Measurements from ENCODE around the gene PDZRN4.

PDZRN4 gene

DNA sequence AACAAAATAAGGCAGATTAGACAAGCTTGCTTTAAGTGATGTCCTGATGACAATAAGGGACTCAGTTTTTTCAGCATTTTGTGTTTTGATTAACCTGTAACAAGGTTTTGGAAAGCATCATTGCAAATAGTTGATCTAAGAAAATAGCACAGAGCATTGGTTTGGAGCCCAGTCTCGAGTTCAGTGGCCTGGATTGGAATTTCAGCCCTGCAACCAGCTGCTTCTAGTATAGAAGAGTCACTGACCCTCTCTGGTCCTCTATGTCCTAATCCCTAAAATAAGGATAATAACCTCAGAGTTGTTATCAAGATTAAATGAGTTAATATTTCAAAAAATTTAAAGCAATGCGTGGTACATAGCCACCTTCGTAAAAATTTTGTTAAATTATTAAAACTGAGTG is 25.5 kb downstream of the PDZRN4 start:
- TF ChIP-seq, protein P1, sequence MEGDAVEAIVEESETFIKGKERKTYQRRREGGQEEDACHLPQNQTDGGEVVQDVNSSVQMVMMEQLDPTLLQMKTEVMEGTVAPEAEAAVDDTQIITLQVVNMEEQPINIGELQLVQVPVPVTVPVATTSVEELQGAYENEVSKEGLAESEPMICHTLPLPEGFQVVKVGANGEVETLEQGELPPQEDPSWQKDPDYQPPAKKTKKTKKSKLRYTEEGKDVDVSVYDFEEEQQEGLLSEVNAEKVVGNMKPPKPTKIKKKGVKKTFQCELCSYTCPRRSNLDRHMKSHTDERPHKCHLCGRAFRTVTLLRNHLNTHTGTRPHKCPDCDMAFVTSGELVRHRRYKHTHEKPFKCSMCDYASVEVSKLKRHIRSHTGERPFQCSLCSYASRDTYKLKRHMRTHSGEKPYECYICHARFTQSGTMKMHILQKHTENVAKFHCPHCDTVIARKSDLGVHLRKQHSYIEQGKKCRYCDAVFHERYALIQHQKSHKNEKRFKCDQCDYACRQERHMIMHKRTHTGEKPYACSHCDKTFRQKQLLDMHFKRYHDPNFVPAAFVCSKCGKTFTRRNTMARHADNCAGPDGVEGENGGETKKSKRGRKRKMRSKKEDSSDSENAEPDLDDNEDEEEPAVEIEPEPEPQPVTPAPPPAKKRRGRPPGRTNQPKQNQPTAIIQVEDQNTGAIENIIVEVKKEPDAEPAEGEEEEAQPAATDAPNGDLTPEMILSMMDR (IDR thresholded peaks at IDR 0.05; ENCODE audit: low read depth, low read length): no peak
- no peak for DNase-seq (ENCODE audit: extremely low read depth, low read depth)

DNA sequence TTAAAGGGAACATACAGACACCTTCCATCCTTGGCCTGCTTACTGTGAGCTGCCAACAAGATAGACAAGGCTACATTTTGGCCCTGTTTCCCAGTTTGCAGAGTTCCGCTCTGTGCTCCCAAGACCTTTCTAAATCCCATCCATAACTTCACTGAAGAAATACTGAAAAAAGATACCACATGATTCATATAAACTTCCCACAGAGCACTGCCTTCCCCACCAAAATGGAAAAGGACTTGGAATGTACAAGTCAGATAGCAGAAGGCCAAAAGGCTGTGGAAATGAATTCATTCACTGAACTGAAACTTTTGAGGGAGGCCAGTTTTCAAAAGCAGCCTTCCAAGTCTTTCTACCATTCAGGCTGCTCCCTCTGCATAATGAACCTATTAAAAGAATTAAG is 29.6 kb downstream of the PDZRN4 start:
- TF ChIP-seq, protein P1 (IDR thresholded peaks at IDR 0.05; ENCODE audit: low read depth, low read length): no peak
- no peak for DNase-seq (ENCODE audit: extremely low read depth, low read depth)

DNA sequence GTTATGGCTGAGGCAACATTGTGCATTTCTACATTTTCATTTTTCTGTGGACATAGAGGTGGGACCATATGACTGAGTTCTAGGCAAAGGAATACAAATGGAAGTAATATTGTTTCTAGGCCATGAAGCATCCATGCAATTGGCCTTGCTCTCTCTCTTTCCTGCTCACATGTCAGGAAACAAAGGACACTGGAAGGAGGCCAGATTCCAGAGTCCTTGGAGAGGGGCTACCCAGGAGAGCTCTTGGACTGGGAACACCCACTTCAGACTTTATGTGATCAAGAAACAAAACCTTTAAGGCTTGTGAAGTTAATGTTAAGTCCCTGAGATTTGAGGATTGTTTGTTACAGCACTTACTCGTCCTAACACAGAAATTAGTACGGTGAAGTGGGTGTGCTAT is 32.8 kb downstream of the PDZRN4 start:
- DNase-seq (ENCODE audit: extremely low read depth, low read depth): no peak
- TF ChIP-seq, protein P1 (IDR thresholded peaks at IDR 0.05; ENCODE audit: low read depth, low read length): no peak

DNA sequence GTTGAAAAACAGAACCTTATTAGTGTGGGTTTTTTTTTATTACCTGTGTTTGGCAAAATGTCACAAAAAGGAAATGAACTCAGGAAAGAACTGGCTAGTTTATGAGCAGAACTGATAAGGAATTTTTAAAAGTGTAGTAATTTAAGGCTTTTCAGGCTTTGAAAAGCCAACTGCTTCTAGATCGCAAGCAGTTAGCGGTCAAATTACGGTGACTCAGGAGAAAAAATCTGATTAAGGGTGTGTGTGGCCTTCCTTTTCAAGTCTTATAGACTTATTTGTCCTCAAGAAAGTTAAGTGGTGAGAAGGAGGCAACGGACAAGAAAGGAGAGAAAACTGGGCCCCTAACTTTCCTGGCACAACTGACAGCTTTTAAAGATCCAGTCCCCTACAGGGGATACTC is 33.4 kb downstream of the PDZRN4 start:
- TF ChIP-seq, protein P1 (IDR thresholded peaks at IDR 0.05; ENCODE audit: low read depth, low read length): no peak
- no peak for DNase-seq (ENCODE audit: extremely low read depth, low read depth)

DNA sequence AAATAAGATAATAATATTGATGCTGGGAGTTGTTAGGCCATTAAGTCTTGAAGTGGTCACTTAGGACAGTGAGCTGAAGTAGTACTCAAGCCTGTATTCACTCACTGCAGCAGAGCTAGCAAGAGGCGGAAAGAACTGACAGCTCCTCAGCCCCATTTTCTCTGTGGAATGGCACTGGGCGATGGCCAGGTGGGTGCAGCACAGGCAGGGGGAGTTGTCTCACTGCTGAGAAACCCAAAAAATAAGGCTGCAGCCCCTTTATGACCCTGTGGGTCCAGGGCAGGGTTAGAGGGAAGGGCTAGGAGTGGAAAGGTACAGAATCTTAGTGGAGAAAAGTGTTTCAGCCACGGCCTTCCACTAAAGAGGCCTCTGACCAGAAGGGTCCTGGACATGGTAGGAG is 35.5 kb downstream of the PDZRN4 start:
- no peak for DNase-seq (ENCODE audit: extremely low read depth, low read depth)
- TF ChIP-seq, protein P1 (IDR thresholded peaks at IDR 0.05; ENCODE audit: low read depth, low read length): no peak

DNA sequence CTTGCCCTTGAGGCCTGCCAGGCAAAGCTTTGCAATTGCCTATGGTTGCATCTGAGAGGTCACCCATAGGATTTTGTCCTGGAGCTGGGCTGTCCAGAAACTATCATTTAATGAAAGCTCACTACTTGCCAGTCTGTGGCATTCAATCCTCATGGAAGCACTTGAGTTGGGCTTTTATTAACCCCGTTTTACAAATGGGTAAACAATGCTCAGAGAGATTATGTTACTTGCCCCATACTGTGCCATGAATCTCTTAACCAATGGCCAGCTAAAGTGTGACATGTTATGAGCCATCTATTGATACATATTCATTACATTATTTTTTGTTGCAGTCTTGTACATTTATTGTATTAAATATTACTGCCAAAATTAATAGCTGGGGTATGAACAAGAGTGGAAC is 35.9 kb downstream of the PDZRN4 start:
- TF ChIP-seq, protein P1 (IDR thresholded peaks at IDR 0.05; ENCODE audit: low read depth, low read length): no peak
- no peak for DNase-seq (ENCODE audit: extremely low read depth, low read depth)

DNA sequence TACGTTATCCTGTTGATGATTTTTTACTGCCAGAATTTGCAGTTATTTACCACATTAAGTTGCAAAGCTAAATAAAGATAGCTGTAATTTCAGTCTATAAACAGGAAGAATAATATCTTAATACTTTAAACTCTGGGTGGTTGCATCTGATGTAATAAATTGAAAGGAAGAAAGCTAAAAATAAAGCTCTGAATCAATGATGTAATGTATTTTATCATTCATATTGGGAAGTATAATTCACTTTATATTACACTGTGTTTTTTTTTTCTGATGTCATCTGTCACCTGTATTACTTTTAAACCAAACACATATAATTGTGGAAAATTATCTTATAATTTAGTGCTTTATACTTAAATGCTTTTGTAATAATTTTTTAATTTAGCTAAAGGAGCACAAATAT is 37.1 kb downstream of the PDZRN4 start:
- TF ChIP-seq, protein P1 (IDR thresholded peaks at IDR 0.05; ENCODE audit: low read depth, low read length): no peak

More for the DNA sequence above, 37.1 kb downstream of the PDZRN4 start:
- DNase-seq (ENCODE audit: extremely low read depth, low read depth): no peak

All from AG09319 (cell line).